HG03442 (cell line): ENCODE measurements around the gene MRPL53.

Experiments
- ATAC-seq: cut with Tn5 transposase; IDR thresholded peaks from one replicate; pipeline ENCODE4 v1.9.1; 2021; ENCODE audit warnings: mild to moderate bottlenecking, moderate library complexity; ENCODE audit not compliant: unreplicated experiment

The MRPL53 gene

GRCh38 chr2:74429487-74430451 is 42.7 kb downstream of the MRPL53 start:
- ATAC-seq, result no peak

- no peak for ATAC-seq
These were observed 43.8 kb downstream of the MRPL53 start for GRCh38 chr2:74428675-74429074.

- no peak for ATAC-seq
These were observed 44.9 kb downstream of the MRPL53 start for GRCh38 chr2:74427551-74427950.

- no peak for ATAC-seq
These were observed 46.2 kb downstream of the MRPL53 start for GRCh38 chr2:74426181-74426758.

GRCh38 chr2:74425523-74425922 is 47.0 kb downstream of the MRPL53 start:
- no peak for ATAC-seq

GRCh38 chr2:74424995-74425406 is 47.5 kb downstream of the MRPL53 start:
- no peak for ATAC-seq

GRCh38 chr2:74424139-74424992 is 48.1 kb downstream of the MRPL53 start:
- no peak for ATAC-seq

- no peak for ATAC-seq
These were observed 49.0 kb downstream of the MRPL53 start for GRCh38 chr2:74423231-74424095.
